ENCODE results near the gene TPGS2.

- no peak for TF ChIP-seq POLR2AphosphoS5 (IDR thresholded peaks at IDR 0.05)
- TF ChIP-seq CTCF (IDR thresholded peaks at IDR 0.05) = no peak
- TF ChIP-seq EP300 (IDR thresholded peaks at IDR 0.05) = no peak
Measured at GRCh38 chr18:36851202-36851590, 22.4 kb upstream of the TPGS2 start.

All from stomach (tissue), 4 donors.